ENCODE data around the gene EYA4.

DNA sequence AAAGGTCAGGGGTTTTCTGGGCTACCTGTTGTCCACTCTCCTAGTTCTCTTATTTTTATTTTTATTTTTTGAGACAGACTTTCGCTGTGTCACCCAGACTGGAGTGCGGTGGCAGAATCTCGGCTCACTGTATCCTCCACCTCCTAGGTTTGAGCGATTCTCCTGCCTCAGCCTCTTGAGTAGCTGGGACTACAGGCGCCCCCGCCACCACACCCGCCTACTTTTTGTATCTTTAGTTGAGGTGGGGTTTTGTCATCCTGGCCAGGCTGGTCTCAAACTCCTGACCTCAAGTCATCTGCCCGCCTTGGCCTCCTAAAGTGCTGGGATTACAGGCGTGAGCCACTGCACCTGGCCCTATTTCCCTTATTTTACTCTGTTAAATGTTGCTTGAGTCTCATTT lies 149.0 kb downstream of the EYA4 start:
- TF ChIP-seq, protein P1, sequence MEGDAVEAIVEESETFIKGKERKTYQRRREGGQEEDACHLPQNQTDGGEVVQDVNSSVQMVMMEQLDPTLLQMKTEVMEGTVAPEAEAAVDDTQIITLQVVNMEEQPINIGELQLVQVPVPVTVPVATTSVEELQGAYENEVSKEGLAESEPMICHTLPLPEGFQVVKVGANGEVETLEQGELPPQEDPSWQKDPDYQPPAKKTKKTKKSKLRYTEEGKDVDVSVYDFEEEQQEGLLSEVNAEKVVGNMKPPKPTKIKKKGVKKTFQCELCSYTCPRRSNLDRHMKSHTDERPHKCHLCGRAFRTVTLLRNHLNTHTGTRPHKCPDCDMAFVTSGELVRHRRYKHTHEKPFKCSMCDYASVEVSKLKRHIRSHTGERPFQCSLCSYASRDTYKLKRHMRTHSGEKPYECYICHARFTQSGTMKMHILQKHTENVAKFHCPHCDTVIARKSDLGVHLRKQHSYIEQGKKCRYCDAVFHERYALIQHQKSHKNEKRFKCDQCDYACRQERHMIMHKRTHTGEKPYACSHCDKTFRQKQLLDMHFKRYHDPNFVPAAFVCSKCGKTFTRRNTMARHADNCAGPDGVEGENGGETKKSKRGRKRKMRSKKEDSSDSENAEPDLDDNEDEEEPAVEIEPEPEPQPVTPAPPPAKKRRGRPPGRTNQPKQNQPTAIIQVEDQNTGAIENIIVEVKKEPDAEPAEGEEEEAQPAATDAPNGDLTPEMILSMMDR (IDR thresholded peaks at IDR 0.05; ENCODE audit: low read length), result no peak
- TF ChIP-seq EZH2 (optimal IDR thresholded peaks at IDR 0.05; ENCODE audit: low read depth, low read length), result no peak
- no peak for TF ChIP-seq EZH2phosphoT487 (IDR thresholded peaks at IDR 0.05; ENCODE audit: low read length)

Measured in MM.1S (cell line).